ENCODE data around the gene PIK3R1.

- TF ChIP-seq POLR2A (IDR thresholded peaks at IDR 0.05) (no peak), CTCF (IDR thresholded peaks at IDR 0.05) (no peak)
Observed at GRCh38 chr5:68225911-68226545, 10.5 kb downstream of the PIK3R1 start.
